Measurements from ENCODE around the gene CHCHD5.
"Not testable (repeated sequence)": the region's sequence is repeated elsewhere in the genome, so short reads cannot be mapped to it uniquely, and the experiment has no call there.

CHCHD5 gene

DNA sequence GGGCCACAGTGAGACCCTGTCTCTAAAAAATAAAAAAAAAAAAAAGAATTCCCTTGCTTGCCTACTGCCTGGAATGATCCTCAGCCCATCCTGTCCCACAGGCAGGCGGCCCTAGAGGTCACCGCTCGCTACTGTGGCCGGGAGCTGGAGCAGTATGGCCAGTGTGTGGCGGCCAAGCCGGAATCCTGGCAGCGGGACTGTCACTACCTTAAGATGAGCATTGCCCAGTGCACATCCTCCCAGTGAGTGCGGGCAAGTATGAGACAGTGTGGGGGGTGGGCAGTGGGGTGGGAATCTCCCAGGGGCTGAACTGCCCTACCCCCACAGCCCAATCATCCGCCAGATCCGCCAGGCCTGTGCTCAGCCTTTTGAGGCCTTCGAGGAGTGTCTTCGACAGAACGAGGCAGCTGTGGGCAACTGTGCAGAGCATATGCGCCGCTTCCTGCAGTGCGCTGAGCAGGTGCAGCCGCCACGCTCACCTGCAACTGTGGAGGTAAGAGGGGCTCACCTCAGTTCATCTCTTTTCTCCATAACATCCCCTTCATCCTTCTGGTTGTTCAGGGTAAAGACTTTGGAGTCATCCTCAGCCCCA is 1.6 kb downstream of the CHCHD5 start:
- in situ Hi-C loops (cut with HindIII; ENCODE audit: low sequenced_read_pairs) = no loop called here

DNA sequence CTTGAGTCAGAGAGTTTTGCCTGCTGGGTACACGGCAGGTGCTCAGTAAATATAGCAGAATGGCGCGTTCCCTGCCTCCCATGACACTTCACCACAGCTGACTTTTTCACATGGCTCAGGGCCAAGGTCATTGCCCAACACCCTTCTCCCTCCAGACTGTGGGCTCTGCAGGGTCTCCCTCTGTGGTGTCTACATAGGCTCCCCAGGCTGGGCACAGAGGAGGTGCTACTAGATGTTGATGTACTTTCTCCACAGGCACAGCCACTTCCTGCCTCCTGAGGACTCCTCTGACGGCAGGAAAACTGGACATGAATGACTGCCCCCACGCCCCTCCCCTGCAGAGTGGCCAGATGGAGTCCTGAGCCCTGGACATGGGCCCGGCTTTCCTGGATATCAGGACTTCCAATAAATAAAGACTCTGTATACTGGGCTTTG is 4.2 kb downstream of the CHCHD5 start:
- in situ Hi-C loops (cut with HindIII; ENCODE audit: low sequenced_read_pairs) = no loop called here

DNA sequence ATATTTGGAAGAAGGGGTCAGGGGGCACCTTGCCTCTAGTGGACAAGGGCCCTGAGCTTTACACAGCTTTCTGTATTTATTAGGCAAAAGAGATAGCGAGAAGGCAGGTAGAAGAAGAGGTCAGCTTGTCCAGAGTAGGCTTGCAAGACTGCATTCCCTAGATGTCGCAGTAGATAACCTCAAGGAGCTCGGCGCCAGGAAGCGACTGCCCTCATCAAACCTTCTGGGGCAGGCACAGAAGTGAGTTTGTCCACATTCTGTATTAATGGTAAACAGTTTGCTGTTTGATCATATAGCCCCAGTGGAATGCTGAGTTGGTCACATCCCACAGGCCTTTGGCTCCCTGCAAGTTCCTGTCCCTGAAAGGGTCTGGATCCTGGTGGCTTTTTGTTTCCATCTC is 7.0 kb downstream of the CHCHD5 start:
- in situ Hi-C loops (cut with HindIII; ENCODE audit: low sequenced_read_pairs) = no loop called here

DNA sequence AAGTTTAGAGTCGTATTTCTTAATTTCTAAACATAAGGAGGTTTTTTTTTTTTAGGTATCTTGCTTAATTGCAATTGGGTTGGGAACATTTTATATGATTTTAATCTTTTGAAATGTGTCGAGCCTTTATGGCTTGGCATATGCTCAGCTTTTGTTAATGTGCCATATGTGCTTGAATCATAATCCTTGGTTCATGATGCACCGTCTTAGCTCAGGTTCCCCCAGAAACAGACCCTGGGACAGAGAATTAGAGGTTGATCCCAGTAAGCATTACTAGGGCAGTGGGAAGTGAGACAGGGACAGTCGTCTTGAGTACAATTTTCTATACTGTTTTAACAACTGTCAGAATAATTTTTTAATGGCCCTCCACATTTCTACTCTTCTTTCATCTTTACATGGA is 9.3 kb downstream of the CHCHD5 start:
- in situ Hi-C loops (cut with HindIII; ENCODE audit: low sequenced_read_pairs) = no loop called here

DNA sequence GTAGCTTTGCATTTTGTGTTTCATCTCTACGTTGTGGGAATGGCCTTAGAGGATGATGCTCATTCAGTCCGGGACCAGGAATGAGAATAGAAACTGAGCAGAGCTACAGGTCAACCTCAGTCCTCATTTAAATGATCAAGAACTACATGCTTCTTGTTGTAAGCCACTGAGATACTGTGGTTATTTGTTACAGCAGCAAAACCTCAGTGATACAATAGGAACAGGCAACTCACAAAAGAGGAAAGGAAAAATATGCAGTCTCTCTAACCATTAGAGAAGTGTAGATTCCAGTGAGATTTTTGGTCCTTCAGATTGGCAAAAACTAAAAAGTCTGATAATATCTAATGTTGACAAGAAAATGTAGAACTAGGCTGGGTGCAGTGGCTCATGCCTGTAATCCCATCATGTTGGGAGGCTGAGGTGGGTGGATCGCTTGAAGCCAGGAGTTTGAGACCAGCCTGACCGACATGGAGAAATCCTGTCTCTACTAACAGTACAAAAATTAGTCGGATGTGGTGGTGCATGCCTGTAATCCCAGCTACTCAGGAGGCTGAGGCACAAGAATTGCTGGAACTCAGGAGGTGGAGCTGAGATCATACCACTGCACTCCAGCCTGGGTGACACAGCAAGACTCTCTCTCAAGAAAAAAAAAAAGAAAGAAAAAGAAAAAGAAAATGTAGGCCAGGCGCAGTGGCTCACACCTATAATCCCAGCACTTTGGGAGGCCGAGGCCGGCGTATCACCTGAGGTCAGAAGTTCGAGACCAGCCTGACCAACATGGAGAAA is 13.3 kb downstream of the CHCHD5 start:
- in situ Hi-C loops (cut with HindIII; ENCODE audit: low sequenced_read_pairs) = no loop called here

DNA sequence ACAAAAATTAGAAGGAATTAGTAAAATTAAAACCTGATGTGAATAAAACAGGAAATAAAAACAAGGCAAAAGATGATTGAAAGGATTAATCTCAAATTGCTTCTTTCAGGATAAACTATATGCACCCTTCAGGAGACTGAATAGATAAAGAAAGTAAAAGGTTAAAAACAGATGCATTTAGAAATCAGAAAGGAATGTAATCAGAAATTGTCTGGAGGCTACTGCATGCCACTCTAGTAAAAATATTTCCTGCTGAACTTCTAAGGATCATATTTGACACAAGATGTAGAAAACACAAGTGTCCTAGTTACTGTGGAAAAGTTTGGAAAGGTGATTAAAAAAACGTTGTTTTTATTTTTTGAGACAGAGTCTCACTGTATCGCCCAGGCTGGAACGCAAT is 16.2 kb downstream of the CHCHD5 start:
- in situ Hi-C loops (cut with HindIII; ENCODE audit: low sequenced_read_pairs) = no loop called here

DNA sequence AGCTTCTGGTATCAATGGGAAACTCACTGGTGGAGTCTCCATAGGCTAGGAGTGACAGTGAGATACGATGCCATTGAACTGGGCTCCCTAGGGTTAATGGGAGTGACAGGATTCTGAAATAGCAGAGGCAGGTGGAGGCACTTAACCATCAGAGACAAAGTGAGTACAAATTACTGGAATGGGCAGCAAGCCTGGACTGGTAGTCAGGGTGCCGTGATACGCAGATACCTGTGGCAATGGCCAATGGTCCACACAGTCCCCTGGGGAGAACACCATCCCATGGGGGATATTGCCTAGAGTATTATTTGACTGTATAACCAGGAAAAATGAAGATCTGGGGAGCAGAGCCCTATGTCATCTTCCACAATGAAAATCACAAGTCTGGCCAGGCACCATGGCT is 17.3 kb downstream of the CHCHD5 start:
- in situ Hi-C loops (cut with HindIII; ENCODE audit: low sequenced_read_pairs) = no loop called here

DNA sequence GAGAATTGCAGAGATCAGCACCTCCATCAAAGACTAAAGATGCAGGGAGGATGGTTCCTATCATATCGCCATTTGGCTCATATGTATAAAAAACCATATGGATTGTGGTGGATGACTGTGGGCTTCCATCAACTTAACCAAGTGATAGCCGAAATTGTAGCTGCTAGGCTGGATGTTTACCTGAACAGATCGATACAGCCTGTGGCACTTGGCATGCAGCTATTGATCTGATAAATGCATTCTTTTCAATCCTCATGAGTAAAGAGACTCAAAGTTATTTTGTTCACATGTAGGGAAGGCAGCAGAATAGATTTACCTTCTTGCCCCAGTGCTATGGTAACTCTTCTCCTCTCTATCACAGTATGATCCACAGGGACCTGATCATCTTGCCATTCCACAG is 18.5 kb downstream of the CHCHD5 start:
- in situ Hi-C loops (cut with HindIII; ENCODE audit: low sequenced_read_pairs) = no loop called here

DNA sequence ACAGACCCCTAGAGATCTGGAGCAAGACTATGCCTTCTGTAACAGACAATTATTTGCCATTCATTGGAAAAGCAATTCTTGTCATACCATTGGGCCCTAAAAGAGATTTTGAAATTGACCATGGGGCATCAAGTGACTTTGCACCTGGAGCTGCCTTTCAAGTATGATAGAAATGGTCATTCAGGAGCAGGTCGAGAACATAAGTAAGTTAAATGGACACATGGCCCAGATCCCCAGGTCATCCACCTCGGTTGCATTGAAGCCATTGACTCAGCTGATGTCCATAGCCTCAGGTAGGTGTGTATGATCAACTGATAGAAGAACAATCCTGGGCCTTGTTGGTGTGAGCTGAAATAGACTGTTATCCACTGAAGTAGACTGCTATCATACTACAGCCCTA is 19.3 kb downstream of the CHCHD5 start:
- in situ Hi-C loops (cut with HindIII; ENCODE audit: low sequenced_read_pairs) = no loop called here

DNA sequence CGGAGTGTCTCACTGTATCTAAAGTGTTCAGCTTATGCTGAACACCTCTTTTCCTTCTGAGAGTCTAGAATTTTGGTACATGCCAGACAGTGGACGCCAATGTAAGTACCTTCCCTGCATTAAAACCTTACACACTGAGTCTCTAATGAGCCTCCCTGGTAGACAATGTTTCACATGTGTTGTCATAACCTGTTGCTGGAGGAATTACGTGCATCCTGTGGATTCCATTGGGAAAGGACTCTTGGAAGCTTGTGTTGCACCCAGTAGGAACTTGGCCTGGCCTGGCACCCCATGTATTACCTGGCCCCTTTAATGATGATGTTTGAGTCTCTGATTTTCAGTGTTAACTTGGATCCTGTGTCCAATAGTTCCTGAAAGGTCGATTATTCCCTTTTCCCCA is 20.5 kb downstream of the CHCHD5 start:
- in situ Hi-C loops (cut with HindIII; ENCODE audit: low sequenced_read_pairs) = loop anchor here (5.0 kb wide), 2 partner anchors 37 to 87 kb away; no protein-coding TSS in a partner anchor

DNA sequence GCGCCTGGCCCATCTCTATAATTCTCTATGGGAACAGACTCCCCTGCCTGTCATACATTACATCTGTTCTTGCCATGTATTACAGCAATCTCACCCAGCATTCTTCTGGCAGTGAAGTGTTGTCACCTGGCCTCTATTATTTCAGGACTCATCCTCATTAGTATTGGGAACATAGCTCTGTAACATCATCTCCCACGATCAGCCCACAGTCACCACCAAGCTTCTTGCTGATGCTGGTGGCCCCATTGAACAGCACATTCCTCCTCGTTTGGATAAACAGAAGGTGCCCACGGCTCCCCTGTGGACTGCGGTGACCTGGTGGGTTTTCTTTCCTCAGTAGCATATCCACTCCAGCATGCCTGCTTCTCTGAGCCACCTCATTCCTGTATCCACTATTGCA is 21.5 kb downstream of the CHCHD5 start:
- in situ Hi-C loops (cut with HindIII; ENCODE audit: low sequenced_read_pairs) = loop anchor here (5.0 kb wide), 2 partner anchors 36 to 86 kb away; no protein-coding TSS in a partner anchor

DNA sequence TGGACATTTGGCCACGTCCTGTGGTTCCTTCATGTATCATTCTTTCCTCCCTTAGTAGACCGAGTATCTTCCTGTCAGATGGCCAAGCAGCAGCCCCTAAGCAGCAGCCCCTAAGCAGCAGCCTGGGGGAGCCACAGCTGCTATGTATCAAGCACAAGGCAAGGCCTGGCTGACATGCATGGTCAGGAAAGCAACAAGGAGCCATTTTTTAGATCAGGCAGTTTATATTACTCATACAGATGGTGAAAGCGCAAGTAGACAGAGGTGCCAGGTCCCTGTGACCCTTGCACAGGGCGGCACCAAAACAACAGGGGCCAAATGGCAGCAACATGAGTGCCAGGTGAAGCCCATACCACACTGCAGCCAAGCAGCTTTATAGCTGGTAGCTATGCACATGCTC is 22.1 kb downstream of the CHCHD5 start:
- in situ Hi-C loops (cut with HindIII; ENCODE audit: low sequenced_read_pairs) = loop anchor here (5.0 kb wide), 2 partner anchors 36 to 86 kb away; no protein-coding TSS in a partner anchor

DNA sequence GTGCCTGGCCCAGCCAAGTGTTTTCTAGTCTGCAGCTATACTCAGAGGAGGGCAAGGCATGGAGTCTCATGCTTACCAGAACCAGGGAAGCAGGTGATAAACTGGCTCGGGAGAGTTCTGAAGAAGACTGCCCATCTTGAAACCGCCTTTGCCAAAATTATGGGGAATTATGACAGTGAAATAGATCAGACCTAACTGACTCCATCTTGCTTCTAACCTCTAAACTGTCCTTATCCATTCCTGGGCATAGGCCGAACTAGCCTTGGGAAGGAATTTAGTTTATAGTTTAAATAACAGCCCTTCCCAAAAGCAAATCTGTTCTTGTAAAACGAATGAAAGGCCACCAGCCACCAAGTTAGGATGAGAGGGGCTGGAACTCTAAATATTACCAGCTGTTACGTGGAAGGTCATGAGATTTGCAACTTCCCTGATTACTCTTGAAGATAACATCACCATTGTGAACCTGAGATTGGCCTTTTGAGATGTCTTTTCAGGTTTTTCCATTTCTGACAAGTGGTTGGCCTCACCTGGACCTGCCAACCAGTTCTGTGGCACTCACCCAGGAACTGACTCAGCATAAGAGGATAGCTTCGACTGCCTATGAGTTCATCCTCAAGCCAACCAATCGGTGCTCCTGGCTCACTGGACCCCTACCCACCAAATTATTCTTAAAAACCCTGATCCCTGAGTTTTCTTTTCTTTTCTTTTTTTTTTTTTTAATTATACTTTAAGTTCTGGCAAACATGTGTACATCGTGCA is 23.4 kb downstream of the CHCHD5 start:
- in situ Hi-C loops (cut with HindIII; ENCODE audit: low sequenced_read_pairs) = loop anchor here (5.0 kb wide), 2 partner anchors 34 to 84 kb away; no protein-coding TSS in a partner anchor

DNA sequence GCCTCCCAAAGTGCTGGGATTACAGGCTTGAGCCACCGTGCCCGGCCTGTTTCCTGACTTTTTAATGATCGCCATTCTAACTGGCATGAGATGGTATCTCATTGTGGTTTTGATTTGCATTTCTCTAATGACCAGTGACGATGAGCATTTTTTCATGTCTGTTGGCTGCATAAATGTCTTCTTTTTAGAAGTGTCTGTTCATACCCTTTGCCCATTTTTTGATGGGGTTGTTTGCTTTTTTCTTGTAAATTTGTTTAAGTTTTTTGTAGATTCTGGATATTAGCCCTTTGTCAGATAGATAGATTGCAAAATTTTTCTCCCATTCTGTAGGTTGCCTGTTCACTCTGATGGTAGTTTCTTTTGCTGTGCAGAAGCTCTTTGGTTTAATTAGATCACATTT is 24.9 kb downstream of the CHCHD5 start:
- in situ Hi-C loops (cut with HindIII; ENCODE audit: low sequenced_read_pairs) = loop anchor here (5.0 kb wide), 2 partner anchors 33 to 83 kb away; no protein-coding TSS in a partner anchor

DNA sequence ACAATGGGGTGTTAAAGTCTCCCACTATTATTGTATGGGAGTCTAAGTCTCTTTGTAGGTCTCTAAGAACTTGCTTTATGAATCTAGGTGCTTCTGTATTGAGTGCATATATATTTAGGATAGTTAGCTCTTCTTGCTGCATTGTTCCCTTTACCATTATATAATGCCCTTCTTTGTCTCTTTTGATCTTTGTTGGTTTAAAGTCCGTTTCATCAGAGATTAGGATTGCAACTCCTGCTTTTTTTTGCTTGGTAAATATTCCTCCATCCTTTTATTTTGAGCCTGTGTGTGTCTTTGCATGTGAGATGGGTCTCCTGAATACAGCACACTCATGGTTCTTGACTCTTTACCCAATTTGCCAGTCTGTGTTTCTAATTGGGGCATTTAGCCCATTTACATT is 27.9 kb downstream of the CHCHD5 start:
- in situ Hi-C loops (cut with HindIII; ENCODE audit: low sequenced_read_pairs) = not testable (repeated sequence)

DNA sequence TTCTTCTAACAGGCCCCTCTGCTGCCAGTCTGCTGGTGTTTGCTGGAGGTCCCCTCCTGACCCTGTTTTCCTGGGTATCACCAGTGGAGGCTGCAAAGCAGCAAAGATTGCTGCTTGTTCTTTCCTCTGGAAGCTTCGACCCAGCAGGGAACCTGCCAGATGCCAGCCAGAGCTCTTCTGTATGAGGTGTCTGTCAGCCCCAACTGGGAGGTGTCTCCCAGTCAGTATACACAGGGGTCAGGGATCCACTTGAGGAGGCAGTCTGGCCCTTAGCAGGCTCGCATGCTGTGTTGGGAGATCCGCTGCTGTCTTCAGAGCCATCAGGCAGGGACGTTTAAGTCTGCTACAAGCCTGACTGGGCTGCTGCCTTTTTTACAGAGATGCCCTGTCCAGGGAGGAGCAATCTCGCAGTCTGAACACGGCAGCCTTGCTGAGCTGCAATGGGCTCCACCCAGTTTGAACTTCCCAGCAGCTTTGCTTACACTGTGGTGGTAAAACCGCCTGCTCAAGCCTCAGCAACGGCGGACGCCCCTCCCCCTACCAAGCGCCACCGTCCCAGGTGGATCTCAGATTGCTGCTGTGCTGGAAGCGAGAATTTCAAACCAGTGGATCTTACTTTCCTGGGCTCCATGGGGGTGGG is 29.9 kb downstream of the CHCHD5 start:
- in situ Hi-C loops (cut with HindIII; ENCODE audit: low sequenced_read_pairs) = no loop called here

DNA sequence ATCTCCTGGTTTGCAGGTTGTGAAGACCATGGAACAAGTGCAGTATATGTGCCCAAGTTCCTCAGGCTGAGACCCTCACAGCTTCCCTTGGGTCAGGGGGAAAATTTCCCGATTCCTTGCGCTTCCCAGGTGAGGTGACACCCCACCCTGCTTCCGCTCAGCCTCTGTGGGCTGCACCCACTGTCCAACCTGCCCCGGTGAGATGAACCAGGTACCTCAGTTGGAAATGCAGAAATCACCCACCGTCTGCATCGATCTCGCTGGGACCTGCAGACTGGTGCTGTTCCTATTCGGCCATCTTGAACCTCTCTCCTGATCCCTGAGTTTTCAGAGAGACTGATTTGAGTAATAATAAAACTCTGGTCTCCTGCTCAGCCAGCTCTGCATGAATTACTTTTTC is 30.6 kb downstream of the CHCHD5 start:
- in situ Hi-C loops (cut with HindIII; ENCODE audit: low sequenced_read_pairs) = no loop called here

DNA sequence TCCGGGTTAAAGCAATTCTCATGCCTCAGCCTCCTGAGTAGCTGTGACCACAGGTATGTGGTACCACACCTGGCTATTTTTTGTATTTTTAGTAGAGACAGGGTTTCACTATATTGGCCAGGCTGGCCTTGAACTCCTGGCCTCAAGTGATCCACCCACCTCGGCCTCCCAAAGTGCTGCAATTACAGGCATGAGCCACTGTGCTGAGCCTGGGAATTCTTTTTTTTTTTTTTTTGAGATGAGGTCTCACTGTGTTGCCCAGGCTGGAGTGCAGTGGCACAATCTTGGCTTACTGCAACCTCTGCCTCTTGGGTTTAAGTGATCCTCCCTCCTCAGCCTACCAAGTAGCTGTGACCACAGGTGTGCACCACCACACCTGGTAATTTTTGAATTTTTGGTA is 31.4 kb downstream of the CHCHD5 start:
- in situ Hi-C loops (cut with HindIII; ENCODE audit: low sequenced_read_pairs) = not testable (repeated sequence)

DNA sequence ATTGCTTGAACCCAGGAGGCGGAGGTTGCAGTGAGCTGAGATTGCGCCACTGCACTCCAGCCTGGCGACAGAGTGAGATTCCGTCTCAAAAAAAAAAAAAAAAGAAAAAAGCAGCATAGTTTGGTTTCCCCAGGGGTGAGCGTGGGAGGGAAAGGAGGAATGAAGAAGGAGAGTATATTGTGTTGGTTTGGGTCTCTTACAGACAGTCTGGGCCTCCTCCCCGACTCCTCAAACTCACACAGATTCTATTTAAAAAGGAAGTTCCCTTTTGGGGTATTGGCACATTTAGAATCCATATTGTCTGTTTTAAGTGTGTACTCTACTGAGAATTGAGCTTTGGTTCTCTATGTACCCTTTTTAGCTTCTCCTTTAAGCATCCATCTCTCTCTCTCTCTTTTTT is 34.0 kb downstream of the CHCHD5 start:
- in situ Hi-C loops (cut with HindIII; ENCODE audit: low sequenced_read_pairs) = no loop called here

DNA sequence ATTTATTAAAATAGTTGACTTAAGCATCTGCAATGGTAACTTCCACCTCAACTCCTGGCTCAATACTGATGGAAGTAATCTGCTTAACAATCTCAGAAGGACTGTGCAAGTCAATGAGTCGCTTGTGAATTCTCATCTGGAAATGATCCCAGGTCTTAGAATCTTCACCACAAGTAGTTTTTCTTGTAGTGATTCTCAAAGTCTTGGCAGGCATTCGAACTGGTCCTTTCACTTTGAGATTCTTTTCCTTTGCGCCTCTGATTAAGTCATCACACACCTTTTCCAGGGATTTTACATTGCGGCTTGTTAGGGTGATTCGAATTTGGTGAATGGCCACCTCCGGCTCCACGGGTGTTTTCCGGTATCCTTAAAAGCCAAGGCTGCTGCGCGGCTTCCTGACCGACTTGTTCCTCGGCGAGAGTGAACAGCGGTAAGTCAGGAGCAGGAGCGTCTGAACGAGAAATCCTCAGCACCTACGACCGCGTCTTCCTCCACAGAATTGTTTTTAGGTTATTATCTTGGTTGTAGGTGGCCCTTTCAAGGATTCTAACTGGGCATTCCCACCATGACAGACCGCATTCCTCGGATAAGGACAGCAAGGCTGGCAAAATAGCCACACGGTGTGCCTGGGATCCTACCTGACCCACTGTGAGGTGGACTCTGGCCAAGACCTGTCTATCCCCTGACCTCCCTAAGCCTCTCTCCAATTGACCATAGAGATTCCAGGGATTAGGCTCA is 37.5 kb downstream of the CHCHD5 start:
- in situ Hi-C loops (cut with HindIII; ENCODE audit: low sequenced_read_pairs) = no loop called here

DNA sequence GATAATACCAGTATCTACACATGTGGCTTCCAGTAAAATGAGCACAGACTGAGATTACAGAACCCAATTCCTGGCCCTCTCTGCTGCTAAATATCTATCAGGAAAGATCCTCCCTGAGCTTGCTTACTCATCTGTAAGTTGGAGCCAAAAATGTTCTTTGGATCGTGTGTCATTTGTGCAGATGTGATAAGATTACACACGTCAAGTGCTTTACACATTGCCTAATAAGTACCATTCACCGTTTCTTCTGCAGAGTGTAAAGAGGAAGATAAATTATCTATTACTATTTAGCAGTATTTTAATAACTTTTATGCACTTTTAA is 38.1 kb downstream of the CHCHD5 start:
- in situ Hi-C loops (cut with HindIII; ENCODE audit: low sequenced_read_pairs) = no loop called here

Data from endothelial cell of hepatic sinusoid (primary cell).